ENCODE results near the gene PDE4A. TPM values are rescaled to one million over a fixed set of nuclear protein-coding genes. Genes with fewer than 3 reads are reported as not detected.
A peak's percentile ranks its signal among the peaks of the same experiment; 100 is the strongest.

Gene PDE4A
- total RNA-seq, 2 experiments from 2014 or later = 24.6 to 25.5 TPM

DNA sequence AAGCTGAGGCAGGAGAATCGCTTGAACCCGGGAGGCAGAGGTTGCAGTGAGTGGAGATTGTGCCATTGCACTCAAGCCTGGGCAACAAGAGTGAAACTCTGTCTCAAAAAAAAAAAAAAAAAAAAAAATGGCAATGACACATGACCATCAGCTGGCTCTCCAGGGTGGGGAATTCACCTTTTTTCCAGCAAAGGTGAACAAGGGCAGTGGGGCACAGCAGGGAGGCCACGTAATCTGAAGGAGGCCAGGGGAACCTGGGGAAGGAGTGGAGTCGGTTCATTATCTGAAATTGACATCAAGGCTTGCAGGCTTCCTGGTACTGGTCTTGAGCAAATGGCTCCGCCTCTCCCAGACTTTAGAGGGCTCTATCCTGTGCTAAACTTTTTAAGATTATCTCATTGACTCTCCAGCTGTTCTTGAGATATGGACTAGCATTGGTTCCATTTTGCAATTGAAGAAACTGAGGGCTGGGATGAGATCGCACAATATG lies 54.7 kb downstream of the PDE4A start:
- no peaks in the 10 kb centered on the region for H3K36me3 Mint-ChIP-seq (ENCODE audit: low read depth)
- no peak overlapping the region for H3K27ac Mint-ChIP-seq
- H3K4me1 Mint-ChIP-seq (ENCODE audit: low read depth) = peaks cover 9% of the 10 kb centered on the region
- no peaks in the 10 kb centered on the region for H3K27me3 Mint-ChIP-seq
- ChIA-PET CTCF (interaction anchor here (1.3 kb wide), 1 partner anchor 72 kb away, joined by 6 read pairs; the partner anchor contains the start of gene CDC37), POLR2A (no interaction called here)
- ATAC-seq (peak; percentile 26), DNase-seq (peak; percentile 46)
- TF ChIP-seq, protein P1, sequence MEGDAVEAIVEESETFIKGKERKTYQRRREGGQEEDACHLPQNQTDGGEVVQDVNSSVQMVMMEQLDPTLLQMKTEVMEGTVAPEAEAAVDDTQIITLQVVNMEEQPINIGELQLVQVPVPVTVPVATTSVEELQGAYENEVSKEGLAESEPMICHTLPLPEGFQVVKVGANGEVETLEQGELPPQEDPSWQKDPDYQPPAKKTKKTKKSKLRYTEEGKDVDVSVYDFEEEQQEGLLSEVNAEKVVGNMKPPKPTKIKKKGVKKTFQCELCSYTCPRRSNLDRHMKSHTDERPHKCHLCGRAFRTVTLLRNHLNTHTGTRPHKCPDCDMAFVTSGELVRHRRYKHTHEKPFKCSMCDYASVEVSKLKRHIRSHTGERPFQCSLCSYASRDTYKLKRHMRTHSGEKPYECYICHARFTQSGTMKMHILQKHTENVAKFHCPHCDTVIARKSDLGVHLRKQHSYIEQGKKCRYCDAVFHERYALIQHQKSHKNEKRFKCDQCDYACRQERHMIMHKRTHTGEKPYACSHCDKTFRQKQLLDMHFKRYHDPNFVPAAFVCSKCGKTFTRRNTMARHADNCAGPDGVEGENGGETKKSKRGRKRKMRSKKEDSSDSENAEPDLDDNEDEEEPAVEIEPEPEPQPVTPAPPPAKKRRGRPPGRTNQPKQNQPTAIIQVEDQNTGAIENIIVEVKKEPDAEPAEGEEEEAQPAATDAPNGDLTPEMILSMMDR (IDR thresholded peaks at IDR 0.05) = no peak
- H3K9me3 Mint-ChIP-seq = no peaks in the 10 kb centered on the region
- H3K4me3 Mint-ChIP-seq = no peak overlapping the region
- intact Hi-C loops (cut with micrococcal nuclease) = loop anchor here (10.0 kb wide), 1 partner anchor 70 kb away; the partner anchor contains the start of gene CDC37

DNA sequence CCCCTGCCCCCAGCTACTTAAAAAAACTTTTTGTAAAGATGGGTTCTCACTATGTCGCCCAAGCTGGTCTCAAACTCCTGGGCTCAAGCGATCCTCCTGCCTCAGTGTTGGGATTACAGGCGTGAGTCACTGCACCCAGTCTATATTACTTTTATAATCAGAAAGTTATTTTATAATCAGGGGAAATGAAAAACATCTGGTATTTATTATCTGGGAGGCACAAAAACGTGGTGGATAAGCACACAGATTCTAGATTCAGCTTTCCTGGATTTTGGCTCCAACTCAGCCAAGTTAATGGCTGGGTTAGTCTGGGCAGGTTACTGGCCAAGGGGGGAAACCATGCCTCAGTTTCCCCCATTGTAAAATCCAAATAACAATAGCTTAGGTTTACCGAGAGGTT lies 58.1 kb downstream of the PDE4A start:
- no peak for ATAC-seq
- DNase-seq = no peak
- TF ChIP-seq, protein P1 (IDR thresholded peaks at IDR 0.05) = no peak
- H3K27ac Mint-ChIP-seq = no peak overlapping the region
- H3K27me3 Mint-ChIP-seq = no peaks in the 10 kb centered on the region
- intact Hi-C loops (cut with micrococcal nuclease) = loop anchor here (10.0 kb wide), 1 partner anchor 74 kb away; the partner anchor contains the start of gene CDC37
- CTCF ChIA-PET = interaction anchor here (0.6 to 2.8 kb wide), 25 partner anchors 10 to 241 kb away, joined by 3 to 14 read pairs (median 4); partner anchors contain the start of gene CDC37
- H3K9me3 Mint-ChIP-seq = no peaks in the 10 kb centered on the region
- POLR2A ChIA-PET = interaction anchor here (0.7 to 1.0 kb wide), 3 partner anchors 45 to 74 kb away, joined by 3 to 4 read pairs (median 3); no protein-coding TSS in a partner anchor
- no peaks in the 10 kb centered on the region for H3K36me3 Mint-ChIP-seq (ENCODE audit: low read depth)
- H3K4me3 Mint-ChIP-seq = no peak overlapping the region
- H3K4me1 Mint-ChIP-seq (ENCODE audit: low read depth) = peaks cover 9% of the 10 kb centered on the region

DNA sequence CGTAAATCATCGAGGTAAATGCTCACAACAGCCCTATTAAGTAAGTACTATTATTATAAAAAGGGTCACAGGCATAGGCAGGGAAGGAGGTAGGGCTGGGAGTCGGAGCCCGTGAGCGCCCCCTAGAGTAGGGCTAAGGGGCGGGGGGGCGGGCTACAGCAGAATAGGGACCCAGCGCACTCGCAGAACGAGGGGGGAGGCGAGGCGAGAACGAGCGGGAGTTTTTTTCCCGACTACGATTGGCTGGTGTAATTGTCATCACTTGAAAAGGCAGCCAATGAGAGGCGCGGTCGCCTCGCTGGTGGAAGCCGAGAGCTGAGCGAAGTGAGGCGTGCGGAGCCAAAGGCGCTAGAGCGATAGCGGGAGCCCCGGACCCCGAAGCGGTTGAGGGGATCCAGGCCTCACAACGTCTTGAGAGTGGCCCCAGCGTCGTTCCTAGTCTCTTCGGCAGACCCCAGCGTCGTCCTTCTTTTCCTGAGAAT lies 58.6 kb downstream of the PDE4A start:
- peaks cover 9% of the 10 kb centered on the region for H3K4me1 Mint-ChIP-seq (ENCODE audit: low read depth)
- CTCF ChIA-PET = interaction anchor here (0.6 to 2.8 kb wide), 33 partner anchors 10 to 241 kb away, joined by 3 to 14 read pairs (median 3); partner anchors contain the start of gene CDC37
- H3K9me3 Mint-ChIP-seq = no peaks in the 10 kb centered on the region
- no peak overlapping the region for H3K27ac Mint-ChIP-seq
- TF ChIP-seq, protein P1 (IDR thresholded peaks at IDR 0.05) = peak; percentile 92
- intact Hi-C loops (cut with micrococcal nuclease) = loop anchor here (10.0 kb wide), 1 partner anchor 74 kb away; the partner anchor contains the start of gene CDC37
- peak overlapping the region; percentile 44 for H3K4me3 Mint-ChIP-seq
- H3K27me3 Mint-ChIP-seq = no peaks in the 10 kb centered on the region
- H3K36me3 Mint-ChIP-seq (ENCODE audit: low read depth) = no peaks in the 10 kb centered on the region
- ATAC-seq (peak; percentile 97), DNase-seq (peak; percentile 95)
- POLR2A ChIA-PET = interaction anchor here (0.7 to 1.0 kb wide), 3 partner anchors 46 to 74 kb away, joined by 3 to 4 read pairs (median 3); no protein-coding TSS in a partner anchor

DNA sequence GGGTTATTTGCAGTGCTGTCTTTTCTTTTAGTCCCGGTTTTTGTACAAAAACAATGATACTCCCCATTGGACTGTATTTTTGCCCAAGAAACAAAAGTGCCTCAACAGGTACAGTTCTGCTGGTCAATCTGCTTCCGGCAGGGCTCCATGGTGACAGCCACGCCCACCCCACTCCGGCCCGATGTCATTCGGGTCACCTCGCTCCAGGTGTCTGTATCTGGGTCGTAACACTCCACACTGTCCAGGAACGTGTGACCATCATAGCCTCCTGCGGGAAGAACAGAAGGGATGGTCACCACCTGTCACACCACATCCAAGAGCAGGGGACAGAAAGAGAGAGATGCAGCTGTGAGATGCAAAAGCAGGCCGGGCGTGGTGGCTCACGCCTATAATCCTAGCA lies 66.2 kb downstream of the PDE4A start:
- H3K27me3 Mint-ChIP-seq = no peaks in the 10 kb centered on the region
- CTCF ChIA-PET = no interaction called here
- no peaks in the 10 kb centered on the region for H3K9me3 Mint-ChIP-seq
- intact Hi-C loops (cut with micrococcal nuclease) = no loop called here
- POLR2A ChIA-PET = no interaction called here
- H3K4me1 Mint-ChIP-seq (ENCODE audit: low read depth) = peaks cover 7% of the 10 kb centered on the region
- TF ChIP-seq, protein P1 (IDR thresholded peaks at IDR 0.05) = no peak
- H3K27ac Mint-ChIP-seq = no peak overlapping the region
- no peak for DNase-seq
- H3K36me3 Mint-ChIP-seq (ENCODE audit: low read depth) = peaks cover 32% of the 10 kb centered on the region
- no peak overlapping the region for H3K4me3 Mint-ChIP-seq
- ATAC-seq = no peak

DNA sequence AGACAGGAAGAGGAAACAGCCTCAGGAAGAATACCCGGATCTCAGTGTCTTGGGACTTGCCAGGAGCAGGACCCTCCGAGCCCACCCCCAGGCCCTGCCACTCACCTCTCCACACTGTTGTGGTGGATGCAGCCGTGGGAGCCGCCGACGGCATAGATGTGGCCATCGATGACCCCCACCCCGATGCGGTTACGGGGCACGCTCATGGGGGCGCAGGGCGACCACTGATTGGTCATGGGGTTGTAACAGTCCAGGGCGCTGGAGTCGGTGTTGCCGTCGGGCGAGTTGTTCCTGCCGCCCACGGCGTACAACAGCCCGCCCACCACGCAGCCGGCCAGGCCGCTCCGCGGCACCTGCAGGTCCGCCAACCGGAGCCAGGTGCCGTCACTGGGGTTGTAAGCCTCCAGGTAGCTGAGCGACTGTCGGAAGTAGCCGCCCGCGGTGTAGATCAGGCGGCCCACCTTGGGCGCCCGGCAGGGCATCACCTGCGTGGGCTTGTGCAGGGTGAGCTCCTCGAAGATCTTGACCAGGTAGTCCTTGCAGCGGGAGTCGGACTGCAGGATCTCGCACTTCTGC lies 71.2 kb downstream of the PDE4A start:
- no peaks in the 10 kb centered on the region for H3K9me3 Mint-ChIP-seq
- DNase-seq = no peak
- H3K27me3 Mint-ChIP-seq = no peaks in the 10 kb centered on the region
- intact Hi-C loops (cut with micrococcal nuclease) = no loop called here
- TF ChIP-seq, protein P1 (IDR thresholded peaks at IDR 0.05) = no peak
- no peak overlapping the region for H3K4me3 Mint-ChIP-seq
- ATAC-seq = no peak
- ChIA-PET CTCF (interaction anchor here (0.7 to 3.2 kb wide), 9 partner anchors 8 to 89 kb away, joined by 3 to 11 read pairs (median 4); no protein-coding TSS in a partner anchor), POLR2A (interaction anchor here (0.6 to 0.9 kb wide), 3 partner anchors 59 to 159 kb away, joined by 3 read pairs; no protein-coding TSS in a partner anchor)
- H3K27ac Mint-ChIP-seq = no peak overlapping the region
- H3K4me1 Mint-ChIP-seq (ENCODE audit: low read depth) = peaks cover 10% of the 10 kb centered on the region
- H3K36me3 Mint-ChIP-seq (ENCODE audit: low read depth) = peaks cover 33% of the 10 kb centered on the region
